H9 (cell line): Measurements from ENCODE around the gene TEX19. TPM values are rescaled to one million over a fixed set of nuclear protein-coding genes. Genes with fewer than 3 reads are reported as not detected.

Experiments used
- DNase-seq: peaks from one replicate; pipeline ENCODE4 v3.0.0-alpha.2; 2017
- H2AFZ ChIP-seq: one replicate; pipeline ENCODE4 v1.6.1; 2013; ENCODE audit warnings: mild to moderate bottlenecking, low read length, control low read depth, moderate library complexity
- H2AK5ac ChIP-seq: 2 replicates; pipeline ENCODE4 v1.6.1; 2013; ENCODE audit warnings: low read length, control low read depth, mixed read lengths; ENCODE audit not compliant: insufficient read length
- H2BK120ac ChIP-seq: one replicate; pipeline ENCODE4 v1.6.1; 2013; ENCODE audit warnings: low read depth, mild to moderate bottlenecking, low read length, control low read depth, inconsistent platforms; ENCODE audit not compliant: poor library complexity, severe bottlenecking
- H2BK12ac ChIP-seq: 2 replicates; pipeline ENCODE4 v1.6.1; 2013; ENCODE audit warnings: low read length, control low read depth, mixed read lengths, low read depth; ENCODE audit not compliant: insufficient read length
- H2BK15ac ChIP-seq: 2 replicates; pipeline ENCODE4 v1.6.1; 2013; ENCODE audit warnings: low read depth, low read length, control low read depth
- H2BK20ac ChIP-seq: one replicate; pipeline ENCODE4 v1.6.1; 2013; ENCODE audit warnings: low read depth, mild to moderate bottlenecking, low read length, control low read depth, inconsistent platforms; ENCODE audit not compliant: poor library complexity, severe bottlenecking
- H2BK5ac ChIP-seq: 2 replicates; pipeline ENCODE4 v1.6.1; 2013; ENCODE audit warnings: low read length, control low read depth, mixed read lengths; ENCODE audit not compliant: insufficient read length
- H3K14ac ChIP-seq: 2 replicates; pipeline ENCODE4 v1.6.1; 2013; ENCODE audit warnings: low read length, control low read depth; ENCODE audit not compliant: insufficient read depth
- H3K18ac ChIP-seq: 2 replicates; pipeline ENCODE4 v1.6.1; 2013; ENCODE audit warnings: low read depth, mild to moderate bottlenecking, mixed read lengths, low read length, control low read depth; ENCODE audit not compliant: insufficient read length
- H3K23ac ChIP-seq: 2 replicates; pipeline ENCODE4 v1.6.1; 2013; ENCODE audit warnings: low read length, control low read depth, mixed read lengths, low read depth; ENCODE audit not compliant: insufficient read length
- H3K23me2 ChIP-seq: 2 replicates; pipeline ENCODE4 v1.6.1; 2013; ENCODE audit warnings: low read depth, mild to moderate bottlenecking, mixed read lengths, low read length, control low read depth; ENCODE audit not compliant: insufficient read length, poor library complexity, severe bottlenecking
- H3K27ac ChIP-seq: 2 replicates; pipeline ENCODE4 v1.5.1; 2013; ENCODE audit warnings: low read length, control low read depth, mixed read lengths, low read depth; ENCODE audit not compliant: insufficient read length
- H3K27me3 ChIP-seq: 2 replicates; pipeline ENCODE4 v1.6.1; 2013; ENCODE audit warnings: low read length, control low read depth, inconsistent platforms; ENCODE audit not compliant: insufficient read depth
- H3K4ac ChIP-seq: 2 replicates; pipeline ENCODE4 v1.6.1; 2013; ENCODE audit warnings: low read depth, mild to moderate bottlenecking, control low read depth, inconsistent platforms, low read length, moderate library complexity
- H3K4me1 ChIP-seq: 2 replicates; pipeline ENCODE4 v1.6.1; 2013; ENCODE audit warnings: low read length, control low read depth, inconsistent platforms; ENCODE audit not compliant: insufficient read depth
- H3K4me2 ChIP-seq: 2 replicates; pipeline ENCODE4 v1.6.1; 2013; ENCODE audit warnings: low read length, control low read depth, mixed read lengths; ENCODE audit not compliant: insufficient read length, insufficient read depth
- H3K56ac ChIP-seq: 2 replicates; pipeline ENCODE4 v1.6.1; 2013; ENCODE audit warnings: low read depth, mild to moderate bottlenecking, mixed read lengths, low read length, control low read depth; ENCODE audit not compliant: insufficient read length
- H3K79me1 ChIP-seq: 2 replicates; pipeline ENCODE4 v1.6.1; 2013; ENCODE audit warnings: low read depth, mild to moderate bottlenecking, moderate library complexity, low read length, control low read depth, inconsistent platforms; ENCODE audit not compliant: insufficient read depth, poor library complexity, severe bottlenecking
- H3K79me2 ChIP-seq: 2 replicates; pipeline ENCODE4 v1.6.1; 2013; ENCODE audit warnings: low read length, control low read depth, inconsistent platforms; ENCODE audit not compliant: insufficient read depth
- H3K9ac ChIP-seq: 2 replicates; pipeline ENCODE4 v1.6.1; 2013; ENCODE audit warnings: low read length, control low read depth, mixed read lengths; ENCODE audit not compliant: insufficient read length; ENCODE audit errors: extremely low read depth
- H3K9me3 ChIP-seq: one replicate; pipeline ENCODE4 v1.6.1; 2013; ENCODE audit warnings: low read depth, low read length, inconsistent platforms; ENCODE audit not compliant: control insufficient read depth
- H3T11ph ChIP-seq: one replicate; pipeline ENCODE4 v1.6.1; 2013; ENCODE audit warnings: mild to moderate bottlenecking, low read length, control low read depth, inconsistent platforms
- H4K20me1 ChIP-seq: one replicate; pipeline ENCODE4 v1.6.1; 2013; ENCODE audit not compliant: control insufficient read depth, insufficient read length, insufficient read depth
- H4K5ac ChIP-seq: 2 replicates; pipeline ENCODE4 v1.6.1; 2013; ENCODE audit warnings: low read depth, mild to moderate bottlenecking, mixed read lengths, low read length, control low read depth; ENCODE audit not compliant: insufficient read length
- H4K8ac ChIP-seq: replicated peaks from 2 replicates; pipeline ENCODE4 v1.6.1; 2013; ENCODE audit warnings: low read length, control low read depth, mixed read lengths, low read depth; ENCODE audit not compliant: insufficient read length
- H4K91ac ChIP-seq: 2 replicates; pipeline ENCODE4 v1.6.1; 2013; ENCODE audit warnings: low read depth, mild to moderate bottlenecking, moderate library complexity, mixed read lengths, low read length, control low read depth; ENCODE audit not compliant: insufficient read length
- H3K27ac Mint-ChIP-seq, 3 experiments: 2 replicates in 2 of 3; 3 replicates in 1 of 3; pipeline ENCODE4 v1.8.0; 2020 to 2021; ENCODE audit warnings: mixed read lengths in 3 of 3, mild to moderate bottlenecking in 1 of 3, moderate library complexity in 1 of 3
- H3K27me3 Mint-ChIP-seq: 2 replicates; pipeline ENCODE4 v1.8.0; 2021; ENCODE audit warnings: low read depth, mild to moderate bottlenecking, moderate library complexity, mixed read lengths
- H3K36me3 Mint-ChIP-seq, 3 experiments: 2 replicates in 2 of 3; 3 replicates in 1 of 3; pipeline ENCODE4 v1.8.0; 2020 to 2021; ENCODE audit warnings: low read depth in 3 of 3, mixed read lengths in 3 of 3; ENCODE audit not compliant: insufficient read depth in 1 of 3
- H3K4me1 Mint-ChIP-seq, 2 experiments: 2 replicates each; pipeline ENCODE4 v1.8.0; 2020; ENCODE audit warnings: mixed read lengths in 2 of 2
- H3K4me3 Mint-ChIP-seq, 2 experiments: 2 replicates in 1 of 2; 3 replicates in 1 of 2; pipeline ENCODE4 v1.8.0; 2020 to 2021; ENCODE audit warnings: mild to moderate bottlenecking in 2 of 2, mixed read lengths in 2 of 2, moderate library complexity in 1 of 2
- H3K9me3 Mint-ChIP-seq, 2 experiments: 2 replicates in 1 of 2; 3 replicates in 1 of 2; pipeline ENCODE4 v1.8.0; 2020; ENCODE audit warnings: mild to moderate bottlenecking in 2 of 2, mixed read lengths in 2 of 2, moderate library complexity in 1 of 2
- CTCF ChIP-seq: fragments of 200-600 bp; sonication (generic); conservative IDR thresholded peaks from 3 replicates; pipeline ENCODE4 v1.8.0; 2021; ENCODE audit warnings: antibody characterized with exemption, mild to moderate bottlenecking
- WGBS: extraction: QIAGEN DNeasy Blood & Tissue Kit; methylation state at CpG from one replicate; pipeline ENCODE4 v1.1.7; 2013; ENCODE audit warnings: missing lambda C conversion rate, low lambda C conversion rate, mixed read lengths; ENCODE audit not compliant: insufficient read length; ENCODE audit errors: extremely low coverage; 5-methylcytosine and 5-hydroxymethylcytosine counted together
- total RNA-seq: library from RNA; stranded (reverse); gene quantifications from 2 replicates; pipeline ENCODE4 v1.2.1, GENCODE V29; 2021

TEX19 gene
- total RNA-seq, 1 experiment from 2014 or later: 1.4 TPM

GRCh38 chr17:82390015-82390859 lies 31.2 kb downstream of the TEX19 start:
- WGBS: no CpG with 5 or more reads among the region's 34 CpGs
- Histone ChIP-seq H3K9ac (no peak overlapping the region), H3K4me2 (no peak overlapping the region), H3K9me3 (no peaks in the 10 kb centered on the region), H2BK12ac (no peak overlapping the region), H2AK5ac (no peak overlapping the region), H4K20me1 (no peaks in the 10 kb centered on the region), H2BK15ac (no peak overlapping the region), H2BK20ac (no peak overlapping the region), H3T11ph (no peak overlapping the region), H4K91ac (no peak overlapping the region), H3K14ac (no peak overlapping the region), H4K8ac (no peak overlapping the region), H3K23me2 (no peaks in the 10 kb centered on the region), H3K56ac (no peak overlapping the region), H3K27ac (no peak overlapping the region), H3K4ac (no peak overlapping the region), H4K5ac (no peak overlapping the region), H3K79me1 (no peaks in the 10 kb centered on the region), H3K23ac (no peak overlapping the region), H3K27me3 (no peaks in the 10 kb centered on the region), H2AFZ (no peak overlapping the region), H2BK120ac (no peak overlapping the region), H3K79me2 (no peaks in the 10 kb centered on the region), H3K4me1 (no peaks in the 10 kb centered on the region), H2BK5ac (no peak overlapping the region), H3K18ac (no peak overlapping the region)
- TF ChIP-seq CTCF: no peak
- peaks cover 9% of the 10 kb centered on the region for H3K27me3 Mint-ChIP-seq
- H3K4me1 Mint-ChIP-seq: peaks cover 0 to 8% of the 10 kb centered on the region in 2 experiments; a peak in 2 of 4 replicates
- no peak overlapping the region; a peak in 1 of 7 replicates for H3K27ac Mint-ChIP-seq
- H3K9me3 Mint-ChIP-seq: no peaks in the 10 kb centered on the region; a peak in 1 of 5 replicates
- peaks cover 0 to 13% (median 11%) of the 10 kb centered on the region in 3 experiments; a peak in 4 of 7 replicates for H3K36me3 Mint-ChIP-seq
- H3K4me3 Mint-ChIP-seq: peak overlapping the region in 1 of 2 experiments; percentile 43; a peak in 2 of 5 replicates
- no peak for DNase-seq
